ENCODE results near the gene PLAAT3. TPM values are rescaled to one million over a fixed set of nuclear protein-coding genes. Genes with fewer than 3 reads are reported as not detected.

Gene PLAAT3
- total and polyA plus RNA-seq, 2 of the 8 experiments (the other 6 are each of a cell fraction or from before 2014, with no cell fraction given): 109 to 190 TPM

- no peak for TF ChIP-seq CHD7 (IDR thresholded peaks at IDR 0.05; ENCODE audit: insufficient replicate concordance, low read length)
- TF ChIP-seq CTBP2 (IDR thresholded peaks at IDR 0.05; ENCODE audit: borderline replicate concordance, insufficient read depth, insufficient read length, low read length): no peak
- TF ChIP-seq CTCF (IDR thresholded peaks at IDR 0.05; ENCODE audit: control extremely low read depth in 1 of 3, insufficient read depth in 1 of 3, low read depth in 1 of 3, low read length in 3 of 3): no peak
- TF ChIP-seq POLR2AphosphoS5 (IDR thresholded peaks at IDR 0.05; ENCODE audit: low read depth, low read length): no peak
- TF ChIP-seq CBX8 (IDR thresholded peaks at IDR 0.05; ENCODE audit: borderline replicate concordance, low read depth, low read length): no peak
- no peak for TF ChIP-seq POU5F1 (IDR thresholded peaks at IDR 0.05; ENCODE audit: low read depth, low read length)
- TF ChIP-seq KDM1A (IDR thresholded peaks at IDR 0.05; ENCODE audit: borderline replicate concordance, low read length): no peak
- no peak for TF ChIP-seq NANOG (IDR thresholded peaks at IDR 0.05; ENCODE audit: insufficient read depth, low read depth, low read length, poor library complexity, severe bottlenecking)
These were observed 9.4 kb upstream of the PLAAT3 start (continued) for GRCh38 chr11:63623513-63624140.
